ENCODE results near the gene EIF3B.

EIF3B gene

DNA sequence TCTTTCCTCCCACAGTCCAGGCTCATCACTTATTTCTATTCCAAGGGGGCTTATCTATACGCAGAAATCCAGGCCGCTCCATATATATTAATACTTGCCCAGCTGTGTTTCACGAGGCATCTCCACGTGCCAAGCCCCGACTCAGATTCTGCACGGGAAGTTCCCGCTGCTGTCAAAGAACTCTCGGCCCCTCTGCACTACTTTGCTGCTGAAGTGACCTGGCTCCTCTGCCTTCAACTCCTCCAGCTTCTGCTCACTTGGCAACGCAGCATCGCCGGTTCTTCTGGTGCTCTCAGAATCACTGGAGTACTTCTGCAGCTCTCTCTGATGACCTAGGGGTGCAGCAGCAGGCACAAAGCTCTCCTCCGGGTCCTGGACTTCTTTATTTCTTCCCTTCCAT, 39.1 kb downstream of the EIF3B start:
- no peak overlapping the region for H3K27ac Mint-ChIP-seq
- H3K9me3 Mint-ChIP-seq = no peaks in the 10 kb centered on the region
- H3K27me3 Mint-ChIP-seq (ENCODE audit: low read depth) = no peaks in the 10 kb centered on the region
- H3K4me1 Mint-ChIP-seq (ENCODE audit: low read depth) = peaks cover 6% of the 10 kb centered on the region
- no peak overlapping the region for H3K4me3 Mint-ChIP-seq
- H3K36me3 Mint-ChIP-seq (ENCODE audit: low read depth) = peaks cover 3% of the 10 kb centered on the region

DNA sequence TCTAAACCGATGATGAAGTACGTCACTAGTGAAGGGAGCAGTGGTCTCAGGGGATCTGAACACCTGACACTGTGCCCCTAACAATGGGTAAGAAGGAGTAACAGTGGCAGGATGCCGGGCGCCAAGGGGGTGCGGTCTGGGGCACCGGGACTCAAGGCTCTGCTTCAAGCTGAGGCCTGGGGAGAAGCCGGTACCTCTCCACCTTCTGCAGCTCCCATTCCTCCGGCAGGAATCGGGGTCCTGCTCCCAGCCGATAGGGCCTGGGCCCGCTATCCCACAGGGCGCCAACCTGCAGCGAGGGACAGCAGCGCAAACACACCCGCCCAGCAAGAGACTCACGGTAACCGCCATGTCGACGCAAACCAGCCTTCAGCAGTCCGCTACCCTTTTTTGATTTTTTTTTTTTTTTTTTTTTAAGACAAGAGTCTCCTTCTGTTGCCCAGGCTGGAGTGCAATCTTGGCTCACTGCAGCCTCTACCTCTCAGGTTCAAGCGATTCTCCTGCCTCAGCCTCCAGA, 40.0 kb downstream of the EIF3B start:
- peaks cover 8% of the 10 kb centered on the region for H3K4me1 Mint-ChIP-seq (ENCODE audit: low read depth)
- H3K27me3 Mint-ChIP-seq (ENCODE audit: low read depth) = no peaks in the 10 kb centered on the region
- H3K4me3 Mint-ChIP-seq = no peak overlapping the region
- peaks cover 3% of the 10 kb centered on the region for H3K36me3 Mint-ChIP-seq (ENCODE audit: low read depth)
- H3K9me3 Mint-ChIP-seq = no peaks in the 10 kb centered on the region
- no peak overlapping the region for H3K27ac Mint-ChIP-seq

DNA sequence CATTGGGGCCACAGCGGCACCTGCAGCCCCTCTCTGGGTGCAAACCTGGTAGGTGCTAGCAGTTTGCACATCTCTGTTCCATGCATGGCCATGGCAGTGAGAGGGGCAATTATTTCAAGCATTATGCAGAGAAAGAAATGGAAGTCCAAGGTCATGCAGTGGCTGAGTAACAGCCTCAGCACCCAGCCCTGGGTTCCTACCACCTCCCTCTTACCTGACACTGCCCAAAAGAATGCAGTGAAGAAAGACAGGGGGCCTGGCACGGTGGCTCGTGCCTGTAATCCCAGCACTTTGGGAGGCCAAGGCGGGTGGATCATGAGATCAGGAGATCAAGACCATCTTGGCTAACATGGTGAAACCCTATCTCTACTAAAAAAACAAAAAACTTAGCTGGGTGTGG, 43.9 kb downstream of the EIF3B start:
- peaks cover 3% of the 10 kb centered on the region for H3K36me3 Mint-ChIP-seq (ENCODE audit: low read depth)
- H3K9me3 Mint-ChIP-seq = no peaks in the 10 kb centered on the region
- H3K27ac Mint-ChIP-seq = peak overlapping the region; percentile 31
- peaks cover 18% of the 10 kb centered on the region for H3K4me1 Mint-ChIP-seq (ENCODE audit: low read depth)
- no peak overlapping the region for H3K4me3 Mint-ChIP-seq
- H3K27me3 Mint-ChIP-seq (ENCODE audit: low read depth) = no peaks in the 10 kb centered on the region

DNA sequence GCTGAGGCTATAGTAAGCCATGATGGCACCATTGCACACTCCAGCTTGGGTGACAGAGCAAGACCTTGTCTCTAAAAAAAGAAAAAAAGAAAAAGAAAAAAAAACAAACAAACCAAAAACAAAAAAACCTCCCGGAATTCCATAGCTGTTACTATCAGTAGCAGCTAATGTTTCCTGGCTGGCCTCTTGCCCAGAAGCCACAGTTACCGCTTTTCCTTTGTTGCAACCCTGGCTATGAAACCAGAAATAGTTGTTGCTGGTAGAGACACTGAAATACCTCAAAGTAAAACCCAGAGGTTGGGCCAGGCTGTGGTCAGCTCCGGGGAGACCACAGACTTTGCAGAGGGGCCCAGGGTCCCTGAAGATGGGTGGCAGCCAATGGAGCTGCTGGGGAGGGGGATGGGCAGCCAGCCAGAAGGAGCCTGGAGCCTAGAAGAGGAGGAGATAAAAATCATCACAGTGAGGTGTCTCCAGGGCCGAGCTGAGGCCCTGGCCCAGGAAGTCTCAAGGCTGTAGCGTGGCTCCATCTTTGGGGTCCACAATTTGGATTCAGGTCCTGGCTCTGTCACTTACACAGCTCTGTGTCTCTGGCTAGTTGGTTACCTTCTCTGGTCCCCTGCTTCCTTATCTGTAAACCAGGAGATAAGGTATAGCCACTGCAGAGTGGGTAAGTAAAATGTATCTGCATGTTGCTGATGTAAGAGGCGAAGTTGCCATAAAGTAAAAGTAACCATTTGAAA, 45.4 kb downstream of the EIF3B start:
- H3K36me3 Mint-ChIP-seq (ENCODE audit: low read depth) = peaks cover 8% of the 10 kb centered on the region
- peak overlapping the region; percentile 2 for H3K4me3 Mint-ChIP-seq
- peak overlapping the region; percentile 78 for H3K27ac Mint-ChIP-seq
- H3K9me3 Mint-ChIP-seq = no peaks in the 10 kb centered on the region
- no peaks in the 10 kb centered on the region for H3K27me3 Mint-ChIP-seq (ENCODE audit: low read depth)
- peaks cover 26% of the 10 kb centered on the region for H3K4me1 Mint-ChIP-seq (ENCODE audit: low read depth)

DNA sequence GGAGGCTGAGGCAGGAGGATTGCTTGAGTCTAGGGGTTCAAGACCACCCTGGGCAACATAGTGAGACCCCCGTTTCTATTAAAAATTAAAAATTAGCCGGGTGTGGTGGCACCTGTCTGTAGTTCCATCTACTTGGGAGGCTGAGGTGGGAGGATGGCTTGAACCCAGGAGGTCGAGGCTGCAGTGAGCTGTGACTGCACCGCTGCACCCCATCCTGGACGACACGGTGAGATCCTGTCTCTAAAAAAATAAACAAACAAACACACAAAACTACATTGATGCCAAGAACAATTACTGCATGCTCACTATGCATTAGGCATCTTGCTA, 48.0 kb downstream of the EIF3B start:
- H3K9me3 Mint-ChIP-seq = no peaks in the 10 kb centered on the region
- peaks cover 14% of the 10 kb centered on the region for H3K36me3 Mint-ChIP-seq (ENCODE audit: low read depth)
- peaks cover 43% of the 10 kb centered on the region for H3K4me1 Mint-ChIP-seq (ENCODE audit: low read depth)
- H3K27me3 Mint-ChIP-seq (ENCODE audit: low read depth) = no peaks in the 10 kb centered on the region
- H3K27ac Mint-ChIP-seq = peak overlapping the region; percentile 55
- peak overlapping the region; percentile 87 for H3K4me3 Mint-ChIP-seq

DNA sequence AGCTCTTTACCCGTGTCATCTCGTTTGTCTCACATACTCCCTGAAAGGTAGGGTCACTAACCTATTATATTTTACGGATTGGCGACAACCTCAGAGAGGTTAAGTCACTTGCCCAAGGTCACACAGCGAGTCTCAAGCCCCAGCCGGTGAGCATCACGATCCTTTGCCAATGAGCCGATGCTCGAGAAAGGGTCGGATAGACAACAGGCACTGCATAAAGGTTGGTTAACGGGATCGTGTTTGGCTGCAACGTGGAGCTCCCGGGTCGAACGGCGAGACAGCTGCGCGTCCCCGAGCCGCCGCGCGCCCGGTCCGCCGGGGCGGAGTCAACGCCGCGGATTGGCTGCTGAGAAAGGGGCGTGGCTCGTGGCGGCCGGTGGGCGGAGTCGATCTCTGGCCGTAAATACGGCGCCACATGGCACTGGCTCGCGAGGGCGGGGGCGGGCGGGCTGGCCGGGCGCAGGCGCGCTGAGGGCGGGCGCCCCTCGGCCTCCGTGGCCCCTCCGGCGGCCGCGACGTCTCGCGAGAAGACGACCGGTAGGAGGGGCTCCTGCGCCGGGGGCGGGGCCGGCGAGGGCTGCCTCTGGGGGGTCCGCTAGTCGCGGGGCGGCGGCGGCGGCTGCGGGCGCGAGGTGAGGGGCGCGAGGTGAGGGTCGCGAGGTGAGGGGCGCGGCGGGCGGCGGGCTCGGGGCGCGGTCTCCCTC, 48.5 kb downstream of the EIF3B start, which contains the start of gene CHST12:
CHST12 (plus strand) TSS at position 598 of the 704 bp plus-strand sequence. CDS start 29,029 bp downstream, outside the sequence.
- Mint-ChIP-seq H3K27ac (peak within 1 kb of the TSS; percentile 95), H3K36me3 (ENCODE audit: low read depth) (peaks cover 13% of the 10 kb centered on the region), H3K4me3 (peak within 1 kb of the TSS; percentile 89), H3K4me1 (ENCODE audit: low read depth) (peaks cover 43% of the 10 kb centered on the region), H3K27me3 (ENCODE audit: low read depth) (no peaks in the 10 kb centered on the region), H3K9me3 (no peaks in the 10 kb centered on the region)

DNA sequence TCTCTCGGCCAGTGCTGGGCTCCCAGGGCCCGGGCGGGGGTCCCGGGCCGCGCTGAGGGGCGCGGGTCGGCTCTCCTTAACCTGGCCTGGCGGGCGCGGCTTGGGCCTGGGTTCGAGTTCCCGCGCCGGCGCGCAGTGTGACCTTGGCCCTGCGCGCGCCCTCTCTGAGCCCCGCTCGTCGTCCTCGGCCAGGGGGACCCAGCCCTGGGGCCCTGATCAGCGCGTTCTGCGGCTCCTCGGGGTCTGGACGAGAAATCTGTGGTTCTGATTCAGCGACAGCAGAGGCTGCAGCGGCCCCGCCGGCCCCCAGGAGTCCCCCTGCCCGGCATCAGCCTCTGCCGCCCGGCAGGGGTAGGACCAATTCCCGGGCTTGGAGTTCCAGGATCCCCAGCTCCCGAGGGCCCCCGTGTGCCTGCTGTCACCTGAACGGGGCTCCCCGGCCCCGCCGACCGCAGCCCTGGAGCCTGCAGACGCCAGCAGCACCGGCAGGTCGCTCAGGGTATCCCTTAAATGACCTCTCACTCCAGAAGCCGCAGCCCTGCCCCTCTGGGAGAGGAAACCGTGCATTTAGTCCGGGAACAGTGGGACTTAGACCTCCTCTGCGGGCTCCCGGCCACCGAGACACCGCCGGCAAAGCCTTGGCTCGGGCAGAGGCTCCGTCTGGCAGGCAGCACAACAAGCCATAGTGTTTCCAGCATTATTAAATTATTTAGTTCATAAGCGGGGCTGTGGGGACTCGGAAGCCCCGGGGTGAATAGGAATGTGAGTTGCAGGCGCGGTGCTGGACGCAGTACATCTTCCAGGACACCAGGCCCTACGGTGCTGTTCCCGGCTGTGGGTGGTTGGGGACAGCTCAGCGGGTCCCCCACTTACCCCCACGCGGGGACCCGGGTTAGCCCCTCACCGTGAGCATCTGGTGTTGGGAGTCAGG, 49.4 kb downstream of the EIF3B start:
- Mint-ChIP-seq H3K4me1 (ENCODE audit: low read depth) (peaks cover 48% of the 10 kb centered on the region), H3K36me3 (ENCODE audit: low read depth) (peaks cover 14% of the 10 kb centered on the region), H3K9me3 (no peaks in the 10 kb centered on the region), H3K27ac (peak overlapping the region; percentile 95), H3K27me3 (ENCODE audit: low read depth) (no peaks in the 10 kb centered on the region), H3K4me3 (peak overlapping the region; percentile 89)

DNA sequence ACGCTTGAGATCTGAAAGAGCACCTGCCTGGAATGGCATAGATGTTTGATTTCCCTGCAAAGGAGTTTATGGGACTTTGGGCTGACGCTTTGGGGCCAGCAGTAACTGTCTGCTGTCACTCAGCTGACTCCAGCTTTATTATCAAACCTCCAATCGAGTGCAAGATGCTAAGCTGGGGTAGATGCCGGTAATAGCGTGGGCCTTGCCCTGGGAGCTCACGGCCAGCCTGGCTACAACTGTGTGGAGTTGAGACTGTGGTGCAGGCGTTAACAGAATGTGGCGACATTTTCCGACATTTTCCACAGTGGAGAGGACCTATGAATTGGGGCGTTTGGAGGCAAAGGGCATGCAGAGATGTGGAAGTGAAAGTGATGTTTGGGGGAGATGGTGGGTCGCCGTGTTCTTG, 50.1 kb downstream of the EIF3B start:
- Mint-ChIP-seq H3K9me3 (no peaks in the 10 kb centered on the region), H3K4me3 (peak overlapping the region; percentile 89), H3K27me3 (ENCODE audit: low read depth) (no peaks in the 10 kb centered on the region), H3K36me3 (ENCODE audit: low read depth) (peaks cover 16% of the 10 kb centered on the region), H3K27ac (peak overlapping the region; percentile 95), H3K4me1 (ENCODE audit: low read depth) (peaks cover 51% of the 10 kb centered on the region)

DNA sequence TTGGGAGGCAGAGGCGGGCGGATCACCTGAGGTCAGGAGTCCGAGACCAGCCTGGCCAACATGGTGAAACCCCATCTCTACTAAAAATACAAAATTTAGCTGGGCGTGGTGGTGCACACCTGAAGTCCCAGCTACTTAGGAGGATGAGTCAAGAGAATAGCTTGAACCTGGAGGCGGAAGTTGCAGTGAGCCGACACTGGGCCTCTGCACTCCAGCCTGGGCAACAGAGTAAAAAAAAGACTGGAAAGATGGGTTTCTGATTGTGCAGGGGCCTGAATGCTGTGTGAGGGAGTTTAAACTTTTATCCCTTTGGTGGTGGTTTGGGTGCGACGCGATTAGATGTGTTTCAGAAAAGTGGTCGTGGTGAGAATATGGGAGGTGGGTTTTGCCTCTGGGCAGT, 50.6 kb downstream of the EIF3B start:
- Mint-ChIP-seq H3K27me3 (ENCODE audit: low read depth) (no peaks in the 10 kb centered on the region), H3K36me3 (ENCODE audit: low read depth) (peaks cover 18% of the 10 kb centered on the region), H3K27ac (peak overlapping the region; percentile 95), H3K9me3 (no peaks in the 10 kb centered on the region), H3K4me3 (peak overlapping the region; percentile 89), H3K4me1 (ENCODE audit: low read depth) (peaks cover 51% of the 10 kb centered on the region)

DNA sequence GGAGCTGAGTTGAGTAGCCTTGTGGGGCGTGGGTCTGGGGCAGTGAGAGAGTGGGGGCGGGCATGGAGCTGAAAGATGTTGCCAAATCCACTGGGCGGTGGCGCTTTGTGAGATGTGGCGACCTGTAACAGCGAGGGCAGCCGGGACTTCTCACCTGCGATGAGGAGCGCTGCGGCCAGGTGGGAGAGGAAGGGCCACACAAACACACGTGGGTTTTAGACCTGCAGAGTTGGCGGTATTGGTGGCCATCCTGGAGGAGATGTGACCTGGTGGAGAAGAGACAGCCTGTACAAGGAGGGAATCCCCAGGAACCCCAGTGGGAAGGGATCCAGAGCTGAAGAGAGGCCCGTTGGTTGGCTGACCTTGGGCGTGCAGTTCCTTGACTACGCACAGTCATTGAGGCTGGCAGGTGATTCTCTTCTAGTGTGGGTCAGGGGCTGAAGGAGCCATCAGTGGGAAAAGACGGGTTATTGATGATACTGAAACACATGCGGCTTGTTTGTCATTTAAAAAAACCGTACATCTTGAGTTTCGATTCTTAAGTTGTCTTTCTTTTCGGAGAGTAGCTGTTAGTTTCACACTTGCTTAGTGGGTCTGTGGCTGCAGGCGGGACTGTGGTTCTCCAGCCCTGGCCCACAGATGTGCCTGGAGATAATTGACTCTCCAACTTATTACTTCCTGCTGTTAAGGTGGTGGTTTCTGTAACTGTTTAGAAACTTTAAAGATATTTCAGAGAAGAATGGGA, 51.1 kb downstream of the EIF3B start:
- H3K4me3 Mint-ChIP-seq = peak overlapping the region; percentile 89
- peaks cover 55% of the 10 kb centered on the region for H3K4me1 Mint-ChIP-seq (ENCODE audit: low read depth)
- peak overlapping the region; percentile 95 for H3K27ac Mint-ChIP-seq
- no peaks in the 10 kb centered on the region for H3K27me3 Mint-ChIP-seq (ENCODE audit: low read depth)
- H3K36me3 Mint-ChIP-seq (ENCODE audit: low read depth) = peaks cover 21% of the 10 kb centered on the region
- no peaks in the 10 kb centered on the region for H3K9me3 Mint-ChIP-seq

DNA sequence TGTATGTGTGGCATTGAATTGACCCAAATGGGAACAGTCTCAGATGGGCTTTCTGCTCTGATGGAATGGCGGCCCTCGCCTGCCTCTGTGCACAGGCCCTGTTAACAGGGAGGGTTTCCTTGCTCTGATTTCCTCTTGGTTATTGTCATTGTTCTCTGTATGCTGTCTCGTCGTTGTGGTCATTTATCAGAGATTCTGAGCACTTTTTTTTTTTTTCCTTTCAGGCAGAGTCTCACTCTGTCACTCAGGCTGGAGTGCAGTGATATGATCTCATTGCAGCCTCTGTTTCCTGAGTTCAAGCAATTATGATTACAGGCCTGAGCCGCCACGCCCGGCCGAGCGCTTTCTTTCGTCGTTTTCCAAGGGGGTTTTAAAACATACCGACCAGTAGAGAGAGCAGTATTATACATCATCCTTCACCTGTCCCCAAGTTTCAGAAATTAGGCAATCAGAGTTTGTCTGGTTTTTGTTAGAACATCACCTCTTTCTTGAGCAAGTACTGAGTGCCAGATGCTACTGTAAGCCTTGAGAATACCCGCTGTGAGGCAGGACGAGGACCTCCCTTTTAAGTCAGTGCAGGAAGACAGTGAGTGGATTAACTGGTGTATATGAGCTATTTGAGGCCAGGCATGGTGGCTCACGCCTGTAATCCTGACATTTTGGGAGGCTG, 55.3 kb downstream of the EIF3B start:
- Mint-ChIP-seq H3K9me3 (no peaks in the 10 kb centered on the region), H3K4me3 (peak overlapping the region; percentile 55), H3K36me3 (ENCODE audit: low read depth) (peaks cover 20% of the 10 kb centered on the region), H3K27ac (peak overlapping the region; percentile 69), H3K27me3 (ENCODE audit: low read depth) (no peaks in the 10 kb centered on the region), H3K4me1 (ENCODE audit: low read depth) (peaks cover 54% of the 10 kb centered on the region)

DNA sequence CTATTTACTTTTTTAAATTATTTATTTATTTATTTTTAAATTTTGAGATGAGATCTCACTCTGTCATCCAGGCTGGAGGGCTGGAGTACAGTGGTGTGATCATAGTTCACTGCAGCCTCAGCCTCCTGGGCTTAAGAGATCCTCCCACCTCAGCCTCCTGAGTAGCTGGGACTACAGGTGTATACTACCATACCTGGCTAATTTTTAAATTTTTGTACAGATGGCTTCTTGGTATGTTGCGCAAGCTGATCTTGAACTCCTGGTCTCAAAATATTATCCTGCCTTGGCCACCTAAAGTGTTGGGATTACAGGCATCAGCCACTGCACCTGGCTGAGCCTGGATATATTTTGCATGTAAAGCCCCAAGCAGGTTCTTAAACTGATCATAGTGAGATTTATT, 56.4 kb downstream of the EIF3B start:
- H3K27me3 Mint-ChIP-seq (ENCODE audit: low read depth) = no peaks in the 10 kb centered on the region
- H3K4me1 Mint-ChIP-seq (ENCODE audit: low read depth) = peaks cover 44% of the 10 kb centered on the region
- no peak overlapping the region for H3K27ac Mint-ChIP-seq
- no peak overlapping the region for H3K4me3 Mint-ChIP-seq
- no peaks in the 10 kb centered on the region for H3K9me3 Mint-ChIP-seq
- H3K36me3 Mint-ChIP-seq (ENCODE audit: low read depth) = peaks cover 20% of the 10 kb centered on the region

DNA sequence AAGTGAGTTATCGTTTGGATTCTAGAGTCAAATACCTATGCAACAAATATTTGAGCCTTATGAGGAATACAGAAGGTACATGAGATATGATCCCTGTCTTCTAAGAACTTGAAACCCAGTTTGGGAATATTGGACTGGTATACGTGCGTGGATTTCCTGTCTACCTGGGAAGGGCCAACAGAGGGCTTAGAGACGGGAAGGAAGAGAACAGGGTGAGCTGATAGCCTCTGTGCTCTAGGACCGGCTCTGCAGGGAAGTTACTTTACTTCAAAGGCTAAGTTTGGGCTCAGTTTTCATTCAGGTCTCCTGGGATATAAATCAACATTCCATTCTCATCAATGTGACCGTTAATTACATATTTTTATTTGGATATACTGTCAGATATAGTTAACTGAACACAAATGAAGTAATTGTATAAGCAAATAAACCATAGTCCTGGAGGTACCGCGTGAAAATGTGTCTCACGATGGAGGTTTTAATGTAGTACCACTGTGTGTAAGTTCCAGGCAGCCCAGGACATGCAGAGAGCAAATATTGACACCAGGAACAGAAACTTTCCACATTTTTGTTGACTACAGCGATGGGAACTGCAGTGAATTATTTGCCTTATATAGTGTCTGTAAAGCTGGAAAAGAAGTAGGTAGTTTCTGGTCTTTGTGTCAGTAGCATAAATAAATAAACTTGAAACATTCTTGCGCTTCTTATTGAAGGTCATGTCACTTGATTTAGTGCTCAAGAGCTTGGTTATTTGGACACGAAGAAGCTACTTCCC, 57.4 kb downstream of the EIF3B start:
- peaks cover 18% of the 10 kb centered on the region for H3K36me3 Mint-ChIP-seq (ENCODE audit: low read depth)
- H3K4me3 Mint-ChIP-seq = no peak overlapping the region
- peaks cover 43% of the 10 kb centered on the region for H3K4me1 Mint-ChIP-seq (ENCODE audit: low read depth)
- no peak overlapping the region for H3K27ac Mint-ChIP-seq
- H3K9me3 Mint-ChIP-seq = no peaks in the 10 kb centered on the region
- H3K27me3 Mint-ChIP-seq (ENCODE audit: low read depth) = no peaks in the 10 kb centered on the region

Measured in T-helper 1 cell treated with Interleukin-12 subunit alpha and Interleukin-12 subunit beta and Interleukin-4 antibody, amounts not matched to agents 30 μg/mL and 1 μg/mL, for 36 hours (primary cell).